AG20443 (cell line): ENCODE data around the gene HOXA9.

ENCODE experiments used
- DNase-seq: peaks from one replicate; pipeline ENCODE4 v3.0.0; 2012; ENCODE audit warnings: low spot score, mixed read lengths

Gene HOXA9

DNA sequence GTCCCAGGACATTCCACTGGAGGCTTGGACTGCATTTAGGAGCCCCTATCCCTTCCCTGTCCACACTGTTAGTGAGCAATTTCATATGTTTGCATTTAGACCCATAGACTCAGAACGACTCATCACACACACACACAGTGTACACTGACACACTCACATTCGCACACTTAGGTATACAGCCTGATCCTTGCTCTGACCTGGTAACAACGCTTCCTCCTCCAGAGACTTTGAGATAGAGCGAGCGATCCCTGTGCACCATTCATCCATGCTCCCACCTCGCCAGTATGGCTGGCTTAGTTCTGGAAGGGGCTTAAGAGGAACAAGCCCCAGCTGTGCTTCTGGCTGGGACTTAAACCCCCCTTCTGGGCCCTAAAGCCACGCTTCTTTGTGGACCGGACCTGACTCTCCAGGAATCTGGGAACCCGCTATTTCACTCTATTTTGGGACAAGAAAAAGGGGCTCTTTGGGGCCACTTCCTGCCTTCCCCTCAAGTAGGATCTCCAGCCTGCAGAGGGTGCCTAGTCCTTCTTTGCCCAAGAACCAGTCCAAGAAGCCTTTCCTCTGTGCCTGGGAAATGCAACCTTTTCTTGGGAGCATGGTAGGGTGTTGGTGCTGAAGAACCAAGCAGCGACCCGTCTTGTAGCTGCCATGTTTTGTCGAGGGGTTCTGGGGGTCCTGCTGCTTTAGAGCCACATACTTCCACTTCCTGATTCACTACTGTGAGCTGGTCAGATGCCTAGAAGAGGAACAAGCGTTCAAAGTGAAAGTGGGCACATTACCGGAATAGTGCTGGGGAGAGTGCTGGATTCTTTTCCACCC is 35.6 kb upstream of the HOXA9 start:
- DNase-seq: no peak

GRCh38 chr7:27199849-27200760 is 34.8 kb upstream of the HOXA9 start, which contains the start of gene HOXA13:
TSS of gene HOXA13 (minus strand) at chr7:27200091. CDS start at chr7:27200077, 14 bp downstream.
- peak; percentile 85 for DNase-seq

DNA sequence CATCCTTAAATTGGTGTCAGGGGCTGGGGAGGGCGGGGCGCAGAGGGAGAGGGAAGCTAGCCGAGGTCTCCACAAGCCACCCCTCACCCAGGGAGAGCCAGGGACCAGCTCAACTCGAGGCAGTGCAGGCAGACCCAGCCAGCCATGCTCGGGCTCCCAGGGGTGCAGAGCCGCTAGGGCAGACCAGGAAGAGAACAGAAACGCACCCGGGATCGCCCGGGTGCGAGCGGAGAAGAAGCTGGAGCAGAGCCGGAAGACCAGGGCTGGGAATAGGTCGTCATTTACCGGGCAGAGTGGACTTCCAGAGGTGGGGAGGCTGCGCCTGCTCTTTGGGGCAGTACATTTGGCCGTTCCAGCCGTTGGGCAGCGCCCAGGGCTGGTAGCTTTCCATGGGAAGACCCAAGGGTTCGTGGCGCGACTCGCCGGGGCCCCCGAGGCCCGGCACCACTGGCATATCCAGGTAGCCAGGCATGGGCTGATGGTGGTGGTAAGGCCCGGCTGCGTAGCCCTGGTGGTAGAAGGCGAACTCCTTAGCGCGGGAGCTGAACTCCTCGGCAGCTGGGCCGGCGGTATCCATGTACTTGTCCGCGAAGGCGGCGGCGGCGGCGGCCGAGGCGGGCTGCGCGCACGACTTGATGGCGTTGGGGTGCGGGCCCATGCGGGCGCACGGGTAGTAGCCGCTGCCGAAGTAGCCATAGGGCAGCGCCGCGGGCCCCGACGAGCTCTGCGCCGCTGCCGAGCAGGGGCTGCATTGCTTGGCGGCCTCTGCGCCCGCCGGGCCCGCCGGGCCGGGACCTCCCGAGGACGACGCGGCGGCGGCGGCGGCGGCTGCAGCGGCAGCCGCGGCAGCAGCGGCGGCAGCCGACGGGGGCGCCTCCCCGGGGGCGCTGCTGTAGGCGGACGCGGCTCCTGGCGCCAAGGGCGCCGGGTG is 33.8 kb upstream of the HOXA9 start:
- peak; percentile 54 for DNase-seq

DNA sequence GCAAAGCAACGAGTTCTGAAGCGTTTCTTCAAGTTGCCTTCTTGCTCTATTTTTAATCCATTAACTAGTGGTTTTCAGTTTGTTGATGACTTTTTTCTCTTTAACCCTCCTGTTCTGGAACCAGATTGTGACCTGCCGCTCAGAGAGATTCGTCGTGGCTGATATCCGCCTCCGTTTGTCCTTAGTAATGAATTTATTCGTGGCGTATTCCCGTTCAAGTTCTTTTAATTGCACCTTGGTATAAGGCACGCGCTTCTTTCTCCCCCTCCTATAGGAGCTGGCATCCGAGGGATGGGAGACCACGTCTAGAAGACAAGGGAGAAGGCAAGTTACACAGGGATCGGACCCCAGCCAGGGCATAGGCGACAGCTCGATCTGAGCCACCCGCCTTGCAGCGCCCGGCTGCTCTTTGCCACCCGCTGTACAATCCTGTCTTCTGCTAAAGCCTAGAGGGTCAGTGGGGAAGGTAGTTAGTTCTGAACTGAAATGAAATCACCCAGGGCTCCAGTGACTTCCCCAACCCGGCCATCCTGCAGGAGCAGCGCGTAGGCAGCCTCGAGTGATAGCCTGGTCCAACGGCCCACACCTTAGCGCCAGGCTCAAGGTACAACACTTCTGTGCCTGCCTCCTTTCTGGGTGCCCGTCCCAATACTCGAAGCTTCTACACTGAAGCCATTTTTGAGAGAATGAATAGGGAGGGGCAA is 33.0 kb upstream of the HOXA9 start:
- DNase-seq: no peak

GRCh38 chr7:27197137-27198042 is 32.1 kb upstream of the HOXA9 start:
- DNase-seq: no peak

DNA sequence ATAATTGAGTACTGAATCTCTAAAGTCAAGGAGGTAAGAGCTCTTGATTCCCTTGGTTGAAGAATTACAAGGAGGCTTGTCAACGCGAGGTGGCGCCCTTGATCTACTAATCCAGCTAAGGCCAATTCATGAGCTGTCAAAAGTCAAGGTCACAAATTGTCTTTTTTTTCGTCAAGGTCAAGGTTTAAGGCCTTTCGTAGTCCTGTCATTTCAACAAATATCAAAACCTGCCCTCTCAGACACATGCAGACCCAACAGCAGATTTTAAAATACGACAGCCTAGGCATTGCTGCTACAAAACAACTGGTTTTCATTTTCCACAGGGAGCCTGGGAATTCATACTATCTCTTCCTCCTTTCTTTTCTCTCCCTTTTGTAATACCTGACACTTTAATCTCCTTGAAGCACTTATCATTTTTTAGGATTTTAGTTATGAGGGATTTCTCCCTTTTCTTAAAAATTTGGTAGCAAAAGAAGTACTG is 31.0 kb upstream of the HOXA9 start:
- no peak for DNase-seq

GRCh38 chr7:27194686-27195379 is 29.5 kb upstream of the HOXA9 start:
- no peak for DNase-seq

DNA sequence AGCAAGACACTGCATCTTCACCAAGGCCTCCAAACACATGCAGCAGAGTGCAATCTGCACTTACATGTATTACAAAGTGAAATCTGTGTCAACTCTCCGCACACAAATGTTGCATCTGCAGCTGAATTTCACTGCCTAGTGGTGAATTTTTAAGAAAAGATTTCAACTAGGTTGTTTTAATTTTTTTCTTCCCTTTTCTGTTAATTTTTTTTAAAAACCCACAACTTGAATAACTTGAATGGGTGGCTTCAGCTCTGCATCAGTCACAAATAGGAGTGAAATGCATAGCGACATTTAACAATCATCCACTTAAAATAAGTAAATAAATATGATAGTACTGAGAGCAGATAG is 28.6 kb upstream of the HOXA9 start:
- no peak for DNase-seq

DNA sequence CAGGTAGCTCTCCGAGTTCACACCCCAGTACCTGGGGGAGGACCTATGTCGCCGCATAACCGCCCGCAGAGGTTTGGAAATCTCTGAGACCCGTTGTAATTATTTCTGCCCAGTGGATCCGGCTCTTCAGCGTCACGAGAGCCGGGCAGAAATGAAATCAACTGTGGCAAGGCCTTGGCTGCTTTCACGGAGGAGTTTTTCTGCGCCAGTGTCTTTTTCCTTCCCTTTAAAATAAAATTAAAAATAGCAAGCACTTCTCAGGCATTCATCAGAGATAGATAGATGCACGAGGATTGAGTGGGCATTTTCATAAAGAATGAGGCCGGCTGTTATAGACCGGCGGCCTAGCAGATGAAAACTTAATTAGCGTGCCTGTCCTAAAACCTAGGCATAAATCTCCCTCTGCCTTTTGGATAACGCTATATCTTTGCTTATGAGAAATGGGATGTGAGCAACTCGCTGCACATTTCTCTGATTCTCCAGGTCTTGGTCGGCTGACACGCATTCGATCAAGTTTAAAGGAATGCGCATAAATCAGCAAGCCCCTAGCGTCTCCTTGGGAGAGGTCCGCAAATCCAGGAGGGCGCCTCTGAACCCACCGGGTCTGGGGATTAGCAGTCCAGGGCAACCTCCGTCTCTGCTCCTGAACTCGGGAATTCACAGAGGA is 28.1 kb upstream of the HOXA9 start:
- no peak for DNase-seq

- no peak for DNase-seq
Observed at GRCh38 chr7:27192546-27193334, 27.4 kb upstream of the HOXA9 start.

DNA sequence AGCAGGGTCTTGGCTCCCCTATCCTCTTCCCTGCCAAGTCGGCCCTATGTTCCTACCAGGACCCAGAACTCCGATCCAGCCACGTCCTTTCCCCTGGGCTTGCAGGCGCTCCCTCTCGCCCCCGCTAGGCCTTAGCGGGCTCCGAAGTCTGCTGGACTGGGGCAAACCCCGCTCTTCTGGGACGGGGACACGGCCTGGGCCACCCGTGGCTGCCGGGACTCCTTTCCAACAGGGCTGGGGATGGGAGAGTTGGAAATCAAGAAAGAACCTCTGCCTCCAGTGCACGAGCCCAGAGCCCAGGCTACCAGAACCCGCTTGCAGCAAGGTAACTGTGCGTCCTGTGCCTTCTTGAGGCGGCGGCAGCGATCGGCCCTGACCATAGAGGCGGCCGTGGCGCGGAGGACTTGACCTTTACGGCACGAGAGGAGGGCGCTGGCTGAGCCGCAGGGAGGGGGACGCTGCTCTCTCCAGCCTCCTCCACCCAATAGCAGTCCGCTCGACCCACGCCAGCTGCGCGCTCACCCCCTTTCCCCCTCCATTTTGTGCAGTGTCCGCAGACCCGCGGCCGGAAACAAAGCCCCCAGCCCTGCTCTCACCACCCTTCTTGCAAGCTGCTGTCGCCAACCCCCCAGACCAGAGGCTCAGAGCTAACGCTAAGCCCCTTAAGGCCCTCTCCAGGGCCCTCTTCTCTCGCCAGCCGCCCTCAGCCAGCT is 26.7 kb upstream of the HOXA9 start:
- no peak for DNase-seq

- no peak for DNase-seq
Observed at GRCh38 chr7:27191161-27191731, 25.9 kb upstream of the HOXA9 start.

- no peak for DNase-seq
Observed at GRCh38 chr7:27189997-27190748, 24.8 kb upstream of the HOXA9 start.

DNA sequence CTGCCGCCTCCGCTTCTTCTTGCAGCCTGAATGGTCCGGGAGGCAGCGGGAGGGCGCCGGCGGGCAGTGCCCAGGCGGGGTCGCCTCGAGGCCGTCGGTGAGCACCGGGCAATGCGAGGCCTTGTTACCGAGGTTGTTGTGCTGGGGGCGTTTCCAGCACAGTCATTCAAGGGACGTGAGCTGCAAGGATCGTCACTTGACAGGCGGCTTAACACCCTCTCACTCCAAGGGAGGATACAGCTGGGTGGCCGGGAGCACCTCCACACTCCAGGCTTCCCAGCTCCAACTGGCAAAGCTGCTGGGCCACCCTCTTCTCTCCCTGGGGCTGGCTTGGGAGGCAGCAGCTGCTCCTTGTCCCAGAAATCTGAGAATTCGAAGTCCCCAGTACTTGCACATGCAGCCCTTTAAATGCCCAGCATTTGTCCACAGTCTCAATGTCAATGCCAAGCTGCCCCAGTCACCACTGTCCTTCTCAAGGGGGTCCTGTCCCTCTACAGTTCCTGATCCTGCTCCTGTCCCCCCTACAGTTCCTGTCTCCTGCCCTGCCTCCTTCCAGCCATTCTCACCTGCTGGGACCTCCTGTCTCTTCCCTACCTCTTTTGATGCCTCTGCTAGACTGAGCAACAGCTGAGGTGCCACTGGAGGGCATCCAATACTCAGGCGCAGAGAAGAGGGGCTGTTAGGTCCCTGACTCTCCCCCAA is 24.1 kb upstream of the HOXA9 start:
- no peak for DNase-seq

DNA sequence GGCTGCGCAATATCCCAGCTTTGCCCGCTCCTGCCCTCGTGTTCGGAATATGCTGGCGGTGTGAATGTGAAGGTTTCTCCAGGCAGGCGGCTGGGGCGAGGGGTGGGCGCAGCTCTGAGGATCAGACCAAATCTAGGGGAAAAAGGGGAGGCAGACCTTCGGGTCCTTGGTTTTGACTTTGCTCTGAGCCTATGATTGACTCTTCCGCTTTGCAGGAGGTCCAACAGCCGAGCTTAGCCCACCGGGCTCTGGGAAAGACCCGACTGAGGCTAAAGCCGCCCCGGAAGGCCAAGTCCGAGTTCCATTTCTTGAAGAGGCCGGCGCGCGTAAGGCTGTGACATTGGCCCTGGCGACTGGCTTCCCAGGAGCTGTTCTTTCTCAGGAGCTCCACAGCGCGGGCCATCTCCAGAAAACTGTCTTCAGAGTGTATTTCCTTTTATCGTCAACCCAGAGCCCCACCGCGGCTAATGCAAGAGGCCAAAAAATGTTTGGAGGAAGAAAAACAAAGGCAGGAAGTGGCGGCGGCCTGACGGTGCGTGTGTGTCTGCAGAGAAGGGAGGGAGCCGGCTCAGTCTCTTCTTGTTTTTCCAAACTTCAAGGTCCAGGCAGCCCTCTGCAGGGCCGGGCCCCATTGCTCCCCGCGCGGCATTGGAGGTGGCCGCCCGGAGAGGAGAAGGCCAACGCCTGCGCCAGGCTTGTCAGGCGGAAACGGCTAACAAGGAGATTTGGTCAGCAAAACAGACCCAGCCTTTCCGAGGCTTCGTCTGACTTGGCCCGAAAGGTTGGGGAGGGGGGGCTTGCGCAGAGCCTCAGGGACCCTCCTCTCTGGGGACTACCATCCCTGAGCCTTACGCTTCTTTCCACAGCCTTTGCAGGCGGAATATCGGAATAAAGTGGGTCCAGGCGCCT is 23.3 kb upstream of the HOXA9 start:
- DNase-seq: no peak
